Stomach (tissue), 4 donors: Measurements from ENCODE around the gene CXCR3.

ENCODE experiments used
- EP300 ChIP-seq: sonication (generic); formaldehyde crosslinking; IDR thresholded peaks from one replicate; pipeline ENCODE4 v1.6.1; 2017; ENCODE audit warnings: antibody characterized with exemption
- POLR2AphosphoS5 ChIP-seq, 3 donors: sonication (generic); formaldehyde crosslinking; IDR thresholded peaks; one replicate each; pipeline ENCODE4 v1.6.1; 2016; ENCODE audit warnings: antibody characterized with exemption in 3 of 3
- TF ChIP-seq, protein P1 (sequence below), 7 experiments: fragments of 450-650 bp in 4 of 7; fragments of 200-600 bp in 3 of 7; sonication (generic) in 3 of 7; IDR thresholded peaks; one replicate each; pipeline ENCODE4 v1.5.1; 2016 to 2019; ENCODE audit warnings: antibody characterized with exemption in 7 of 7, control low read depth in 2 of 7, mild to moderate bottlenecking in 1 of 7

DNA sequence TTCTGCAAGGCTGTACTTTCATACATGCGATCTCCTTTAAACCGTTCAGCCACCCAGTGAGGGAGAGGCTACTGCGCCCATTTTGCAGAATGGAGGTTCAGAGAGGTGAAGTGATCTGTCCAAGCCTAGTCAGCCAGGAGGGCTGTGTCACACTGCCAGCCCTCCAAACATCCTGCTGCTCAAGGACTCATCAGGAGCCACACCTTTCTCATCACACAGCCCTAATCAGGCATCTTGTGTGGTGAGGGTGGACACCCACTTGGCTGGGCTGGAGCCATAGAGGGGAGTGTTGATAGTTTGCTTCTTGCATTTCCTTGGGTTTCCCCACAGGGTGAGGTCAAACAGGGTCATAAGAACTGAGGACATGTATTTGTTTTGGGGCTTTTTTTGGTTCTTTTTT is 5.4 kb upstream of the CXCR3 start:
- TF ChIP-seq POLR2AphosphoS5 (IDR thresholded peaks at IDR 0.05) (no peak), EP300 (no peak)
- TF ChIP-seq, protein P1, sequence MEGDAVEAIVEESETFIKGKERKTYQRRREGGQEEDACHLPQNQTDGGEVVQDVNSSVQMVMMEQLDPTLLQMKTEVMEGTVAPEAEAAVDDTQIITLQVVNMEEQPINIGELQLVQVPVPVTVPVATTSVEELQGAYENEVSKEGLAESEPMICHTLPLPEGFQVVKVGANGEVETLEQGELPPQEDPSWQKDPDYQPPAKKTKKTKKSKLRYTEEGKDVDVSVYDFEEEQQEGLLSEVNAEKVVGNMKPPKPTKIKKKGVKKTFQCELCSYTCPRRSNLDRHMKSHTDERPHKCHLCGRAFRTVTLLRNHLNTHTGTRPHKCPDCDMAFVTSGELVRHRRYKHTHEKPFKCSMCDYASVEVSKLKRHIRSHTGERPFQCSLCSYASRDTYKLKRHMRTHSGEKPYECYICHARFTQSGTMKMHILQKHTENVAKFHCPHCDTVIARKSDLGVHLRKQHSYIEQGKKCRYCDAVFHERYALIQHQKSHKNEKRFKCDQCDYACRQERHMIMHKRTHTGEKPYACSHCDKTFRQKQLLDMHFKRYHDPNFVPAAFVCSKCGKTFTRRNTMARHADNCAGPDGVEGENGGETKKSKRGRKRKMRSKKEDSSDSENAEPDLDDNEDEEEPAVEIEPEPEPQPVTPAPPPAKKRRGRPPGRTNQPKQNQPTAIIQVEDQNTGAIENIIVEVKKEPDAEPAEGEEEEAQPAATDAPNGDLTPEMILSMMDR (IDR thresholded peaks at IDR 0.05) = no peak
